Measurements from ENCODE around the gene VWA2.
A peak's percentile ranks its signal among the peaks of the same experiment; 100 is the strongest.

Gene VWA2

GRCh38 chr10:114301177-114301576, 62.1 kb downstream of the VWA2 start:
- no peak for DNase-seq

- no peak for DNase-seq
Measured at GRCh38 chr10:114301951-114302710, 63.1 kb downstream of the VWA2 start.

GRCh38 chr10:114303556-114303955, 64.5 kb downstream of the VWA2 start:
- no peak for DNase-seq

GRCh38 chr10:114304017-114304570, 65.0 kb downstream of the VWA2 start:
- DNase-seq, result peak; percentile 61

- DNase-seq, result peak; percentile 56
Measured at GRCh38 chr10:114304571-114305421, 65.7 kb downstream of the VWA2 start.

GRCh38 chr10:114305521-114305925, 66.5 kb downstream of the VWA2 start:
- no peak for DNase-seq

- DNase-seq, result no peak
Measured at GRCh38 chr10:114306116-114306973, 67.3 kb downstream of the VWA2 start.

- no peak for DNase-seq
Measured at GRCh38 chr10:114307731-114308130, 68.7 kb downstream of the VWA2 start.

GRCh38 chr10:114308531-114309363, 69.7 kb downstream of the VWA2 start:
- DNase-seq, result no peak

GRCh38 chr10:114309364-114309651, 70.3 kb downstream of the VWA2 start:
- no peak for DNase-seq

- DNase-seq, result no peak
Measured at GRCh38 chr10:114310346-114310745, 71.3 kb downstream of the VWA2 start.

- no peak for DNase-seq
Measured at GRCh38 chr10:114311023-114311422, 72.0 kb downstream of the VWA2 start.

- no peak for DNase-seq
Measured at GRCh38 chr10:114311496-114312209, 72.6 kb downstream of the VWA2 start.

- DNase-seq, result no peak
Measured at GRCh38 chr10:114313139-114313538, 74.1 kb downstream of the VWA2 start.

- no peak for DNase-seq
Measured at GRCh38 chr10:114313866-114314265, 74.8 kb downstream of the VWA2 start.

GRCh38 chr10:114315566-114316420, 76.7 kb downstream of the VWA2 start:
- no peak for DNase-seq

GRCh38 chr10:114316744-114317143, 77.7 kb downstream of the VWA2 start:
- DNase-seq, result no peak

GRCh38 chr10:114319406-114320248, 80.6 kb downstream of the VWA2 start:
- DNase-seq, result no peak

Data from activated CD4-positive, alpha-beta T cell treated with anti-CD3 and anti-CD28 coated beads, Interleukin-2, amount 50 U/mL, for 1 hour (primary cell).